Lung (tissue), 12 donors: ENCODE measurements around the gene CNTNAP1. TPM values are rescaled to one million over a fixed set of nuclear protein-coding genes. Genes with fewer than 3 reads are reported as not detected.
"Not testable (repeated sequence)": the region's sequence is repeated elsewhere in the genome, so short reads cannot be mapped to it uniquely, and the experiment has no call there.

ENCODE experiments used
- ATAC-seq: fragments of 200-7000 bp; cut with Tn5 transposase; one replicate; pipeline ENCODE4 v1.9.1; 2020; ENCODE audit warnings: moderate number of reproducible peaks; ENCODE audit not compliant: insufficient read depth, low FRiP score
- DNase-seq, 3 donors: peaks; one replicate each; pipeline ENCODE4 v3.0.0-alpha.2; 2013 to 2017
- H3K27ac ChIP-seq, 2 donors: one replicate each; pipeline ENCODE4 v1.5.1; 2013; ENCODE audit warnings: mild to moderate bottlenecking in 2 of 2, moderate library complexity in 2 of 2, control low read depth in 1 of 2, inconsistent platforms in 1 of 2, low read depth in 1 of 2, low read length in 1 of 2
- H3K27me3 ChIP-seq, 3 donors: one replicate each; pipeline ENCODE4 v1.5.1; 2013; ENCODE audit warnings: low read length in 2 of 3; ENCODE audit not compliant: control insufficient read depth in 3 of 3, insufficient read depth in 3 of 3
- H3K36me3 ChIP-seq, 4 donors: one replicate each; pipeline ENCODE4 v1.5.1; 2013; ENCODE audit warnings: low read length in 4 of 4, mild to moderate bottlenecking in 1 of 4, moderate library complexity in 1 of 4; ENCODE audit not compliant: control insufficient read depth in 4 of 4, insufficient read depth in 4 of 4
- H3K4me1 ChIP-seq, 5 donors: one replicate each; pipeline ENCODE4 v1.5.1; 2013; ENCODE audit warnings: low read length in 5 of 5, mild to moderate bottlenecking in 2 of 5, moderate library complexity in 1 of 5; ENCODE audit not compliant: control insufficient read depth in 5 of 5, insufficient read depth in 5 of 5
- H3K4me3 ChIP-seq: one replicate; pipeline ENCODE4 v1.5.1; 2013; ENCODE audit warnings: mild to moderate bottlenecking, control low read depth, moderate library complexity
- H3K9ac ChIP-seq, 2 donors: one replicate each; pipeline ENCODE4 v1.5.1; 2013; ENCODE audit warnings: low read length in 2 of 2, control low read depth in 1 of 2; ENCODE audit not compliant: insufficient read depth in 1 of 2
- H3K9me3 ChIP-seq, 4 donors: one replicate each; pipeline ENCODE4 v1.5.1; 2013; ENCODE audit warnings: low read length in 3 of 4, mild to moderate bottlenecking in 1 of 4, moderate library complexity in 1 of 4; ENCODE audit not compliant: control insufficient read depth in 4 of 4, insufficient read depth in 3 of 4
- WGBS, 2 donors: extraction: QIAGEN DNeasy Blood & Tissue Kit; methylation state at CpG; one replicate each; pipeline ENCODE4 v1.1.7; 2013; 5-methylcytosine and 5-hydroxymethylcytosine counted together
- polyA plus RNA-seq, 2 donors: library from polyadenylated mRNA; stranded (reverse); fragments of 200-250 nt; gene quantifications; one replicate each; pipeline ENCODE4 v1.2.1, GENCODE V29; 2013
- total RNA-seq, 2 donors: library from RNA; depleted of rRNA in 1 of 2; stranded (reverse); fragments of >200 nt in 1 of 2; gene quantifications; one replicate each; pipeline ENCODE4 v1.2.1, GENCODE V29; 2014 to 2021
- TF ChIP-seq, protein P1 (sequence below): IDR thresholded peaks from 2 replicates; pipeline ENCODE4 v1.5.1; 2012; ENCODE audit warnings: mild to moderate bottlenecking; ENCODE audit errors: control extremely low read depth, extremely low read depth
- donor health status: control.
- donor health status: control.
- donor health status: Bipolar disorder and iron deficiency.
- donor health status: healthy.
- donor health status: DM: yes; HTN: yes; CAD: no.

The CNTNAP1 gene
- total and polyA plus RNA-seq, 4 donors = 2.9 to 12.5 (median 7.6) TPM

DNA sequence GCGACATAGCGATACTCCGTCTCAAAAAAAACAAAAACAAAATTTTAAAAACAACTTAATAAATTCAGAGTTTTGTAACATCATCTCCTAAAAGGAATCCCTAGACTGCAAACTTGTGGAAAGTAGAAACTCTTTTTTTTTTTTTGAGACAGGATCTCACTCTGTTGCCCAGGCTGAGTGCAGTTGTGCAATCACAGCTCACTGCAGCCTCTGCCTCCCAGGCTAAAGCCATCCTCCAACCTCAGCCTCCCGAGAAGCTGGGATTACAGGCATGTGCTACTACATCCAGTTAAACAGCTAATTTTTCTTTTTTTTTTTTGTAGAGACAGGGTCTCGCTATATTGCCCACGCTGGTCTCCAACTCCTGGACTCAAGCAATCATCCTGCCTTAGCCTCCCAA lies 42.8 kb downstream of the CNTNAP1 start:
- DNase-seq (no peak), ATAC-seq (no peak)
- no peaks in the 10 kb centered on the region for H3K27me3 ChIP-seq
- TF ChIP-seq, protein P1, sequence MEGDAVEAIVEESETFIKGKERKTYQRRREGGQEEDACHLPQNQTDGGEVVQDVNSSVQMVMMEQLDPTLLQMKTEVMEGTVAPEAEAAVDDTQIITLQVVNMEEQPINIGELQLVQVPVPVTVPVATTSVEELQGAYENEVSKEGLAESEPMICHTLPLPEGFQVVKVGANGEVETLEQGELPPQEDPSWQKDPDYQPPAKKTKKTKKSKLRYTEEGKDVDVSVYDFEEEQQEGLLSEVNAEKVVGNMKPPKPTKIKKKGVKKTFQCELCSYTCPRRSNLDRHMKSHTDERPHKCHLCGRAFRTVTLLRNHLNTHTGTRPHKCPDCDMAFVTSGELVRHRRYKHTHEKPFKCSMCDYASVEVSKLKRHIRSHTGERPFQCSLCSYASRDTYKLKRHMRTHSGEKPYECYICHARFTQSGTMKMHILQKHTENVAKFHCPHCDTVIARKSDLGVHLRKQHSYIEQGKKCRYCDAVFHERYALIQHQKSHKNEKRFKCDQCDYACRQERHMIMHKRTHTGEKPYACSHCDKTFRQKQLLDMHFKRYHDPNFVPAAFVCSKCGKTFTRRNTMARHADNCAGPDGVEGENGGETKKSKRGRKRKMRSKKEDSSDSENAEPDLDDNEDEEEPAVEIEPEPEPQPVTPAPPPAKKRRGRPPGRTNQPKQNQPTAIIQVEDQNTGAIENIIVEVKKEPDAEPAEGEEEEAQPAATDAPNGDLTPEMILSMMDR = no peak
- no peak overlapping the region for H3K9ac ChIP-seq
- no peaks in the 10 kb centered on the region for H3K4me1 ChIP-seq
- H3K36me3 ChIP-seq = peaks cover 19 to 40% (median 26%) of the 10 kb centered on the region in 4 donors
- H3K4me3 ChIP-seq = no peak overlapping the region
- WGBS, 2 donors = 98 to 99% methylated on average over 6 of the region's 6 CpGs
- H3K9me3 ChIP-seq = no peaks in the 10 kb centered on the region
- H3K27ac ChIP-seq = no peak overlapping the region

DNA sequence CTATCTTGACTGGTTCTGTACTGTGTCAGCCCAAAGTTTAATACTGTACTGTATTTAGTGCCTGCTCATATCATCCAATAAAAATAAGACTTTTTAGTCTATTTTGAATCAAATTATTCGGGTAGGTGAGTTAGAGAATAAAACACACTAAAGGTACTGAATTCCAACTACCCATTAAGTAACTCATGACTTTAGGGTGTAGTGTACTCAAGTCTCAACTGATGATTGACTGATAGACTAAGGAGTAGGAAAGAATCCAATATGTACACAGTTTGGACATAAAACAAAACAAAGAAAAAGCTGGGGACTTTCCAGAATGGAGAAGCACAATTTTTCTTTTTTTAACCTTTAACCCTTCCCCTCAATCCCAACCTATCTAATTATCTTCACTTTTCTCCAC lies 58.4 kb downstream of the CNTNAP1 start:
- Histone ChIP-seq H3K9ac (no peak overlapping the region), H3K9me3 (no peaks in the 10 kb centered on the region), H3K4me1 (peaks cover 0 to 14% (median 6%) of the 10 kb centered on the region in 5 donors), H3K27ac (no peak overlapping the region), H3K27me3 (no peaks in the 10 kb centered on the region), H3K4me3 (no peak overlapping the region), H3K36me3 (no peaks in the 10 kb centered on the region)
- TF ChIP-seq, protein P1 = no peak
- WGBS, 2 donors = 71 to 88% methylated on average over 1 of the region's 1 CpG
- peak in 1 of 3 donors; percentile 15 for DNase-seq
- ATAC-seq = no peak

DNA sequence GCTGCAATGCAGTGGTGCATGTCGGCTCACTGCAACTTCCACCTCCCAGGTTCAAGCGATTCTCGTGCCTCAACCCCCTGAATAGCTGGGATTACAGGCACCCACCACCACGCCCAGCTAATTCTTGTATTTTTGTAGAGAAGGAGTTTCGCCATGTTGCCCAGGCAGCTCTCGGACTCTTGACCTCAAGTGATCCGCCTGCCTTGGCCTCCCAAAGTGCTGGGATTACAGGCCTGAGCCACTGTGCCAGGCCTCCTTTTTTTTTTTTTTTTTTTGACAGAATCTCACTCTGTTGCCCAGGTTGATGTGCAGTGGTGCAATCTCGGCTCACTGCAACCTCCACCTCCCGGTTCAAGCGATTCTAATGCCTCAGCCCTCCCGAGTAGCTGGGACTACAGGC lies 60.6 kb downstream of the CNTNAP1 start:
- WGBS, 2 donors = 80 to 87% methylated on average over 11 of the region's 11 CpGs
- H3K27me3 ChIP-seq, H3K9ac ChIP-seq, DNase-seq, H3K9me3 ChIP-seq, ATAC-seq, H3K36me3 ChIP-seq, H3K4me3 ChIP-seq: not testable (repeated sequence)
- H3K4me1 ChIP-seq = peaks cover 0 to 16% (median 6%) of the 10 kb centered on the region in 5 donors
- H3K27ac ChIP-seq = peak overlapping the region in 1 of 2 donors; percentile 59

DNA sequence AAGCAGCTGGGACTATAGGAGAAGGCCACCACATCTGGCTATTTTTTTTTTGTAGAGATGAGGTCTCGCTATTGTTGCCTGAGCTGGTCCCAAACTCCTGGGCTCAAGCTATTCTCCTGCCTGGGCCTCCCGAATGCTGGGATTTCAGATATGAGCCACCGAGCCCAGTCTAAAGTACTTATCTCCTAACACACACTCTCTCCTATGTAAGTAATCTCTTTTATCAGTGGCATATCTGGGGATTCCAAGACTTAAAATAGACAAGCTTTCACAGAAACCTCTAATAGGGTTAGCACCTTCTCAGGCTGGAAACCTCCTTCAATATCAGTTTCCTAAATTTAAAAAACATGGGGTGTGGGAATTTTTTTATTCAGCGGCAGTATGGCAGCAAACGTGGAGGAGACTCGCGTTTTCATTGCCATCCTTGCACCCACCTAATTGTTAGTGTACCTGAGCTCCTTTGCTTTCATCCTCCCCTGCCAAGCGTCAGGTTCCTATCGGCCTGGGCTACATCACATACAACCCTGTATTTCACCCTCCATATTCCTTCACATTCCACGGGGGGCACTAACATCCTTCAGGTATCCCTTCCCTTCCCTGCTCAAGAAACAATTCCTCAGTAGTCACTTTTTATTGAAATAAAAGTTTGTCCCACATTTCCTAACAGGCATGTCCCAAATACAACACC lies 61.4 kb downstream of the CNTNAP1 start:
- H3K9ac ChIP-seq = peak overlapping the region; percentile 61 to 79
- H3K4me3 ChIP-seq = peak overlapping the region; percentile 70
- 46 to 67% methylated on average over 10 of the region's 10 CpGs for WGBS, 2 donors
- no peaks in the 10 kb centered on the region for H3K36me3 ChIP-seq
- H3K4me1 ChIP-seq = peaks cover 3 to 22% (median 6%) of the 10 kb centered on the region in 5 donors
- H3K9me3 ChIP-seq = no peaks in the 10 kb centered on the region
- peak overlapping the region; percentile 90 to 97 for H3K27ac ChIP-seq
- no peaks in the 10 kb centered on the region for H3K27me3 ChIP-seq
- TF ChIP-seq, protein P1 = no peak
- DNase-seq = peak in 1 of 3 donors; percentile 59
- no peak for ATAC-seq
